Measurements from ENCODE around the gene PIEZO1. TPM values are rescaled to one million over a fixed set of nuclear protein-coding genes. Genes with fewer than 3 reads are reported as not detected.

Gene PIEZO1
- total and polyA plus RNA-seq, 2 donors (not counting 1 experiment from before 2014, with no cell fraction given) = 108 to 331 TPM

- peak overlapping the region; percentile 65 for H3K9ac ChIP-seq (ENCODE audit: low read length)
- POLR2A ChIA-PET = interaction anchor here (1.0 to 2.6 kb wide), 3 partner anchors 15 to 47 kb away, joined by 3 to 12 read pairs (median 6); no protein-coding TSS in a partner anchor
- peak overlapping the region in 1 of 2 donors; percentile 49 for H3K27ac ChIP-seq (ENCODE audit: low read length in 2 of 2)
- under 1% methylated on average over 29 of the region's 32 CpGs for WGBS (ENCODE audit: insufficient coverage)
- peak overlapping the region; percentile 54 for H2AFZ ChIP-seq (ENCODE audit: insufficient read depth, low read depth, low read length, poor library complexity, severe bottlenecking)
- H3K4me3 ChIP-seq (ENCODE audit: control extremely low read depth in 1 of 5, extremely low read depth in 1 of 5, insufficient read depth in 1 of 5, low read depth in 2 of 5, low read length in 4 of 5) = peak overlapping the region in 4 of 5 experiments; percentile 48 to 71 (median 64)
- peaks cover 16% of the 10 kb centered on the region for H3K79me2 ChIP-seq (ENCODE audit: control insufficient read depth, insufficient read depth, low read length)
- H3K4me1 Mint-ChIP-seq = peaks cover 47% of the 10 kb centered on the region
- H3K27me3 ChIP-seq (replicated peaks in 1 of 4; ENCODE audit: control extremely low read depth in 1 of 4, control insufficient read depth in 3 of 4, insufficient read depth in 4 of 4, low read length in 3 of 4) = no peaks in the 10 kb centered on the region
- intact Hi-C loops (cut with micrococcal nuclease) = loop anchor here (1.0 to 10.0 kb wide), 9 partner anchors 18 to 432 kb away; partner anchors contain the start of genes CDT1, IL17C, TRAPPC2L and ZC3H18
- H4K20me1 ChIP-seq (ENCODE audit: control insufficient read depth, insufficient read depth, low read length, poor library complexity, severe bottlenecking) = peaks cover 25% of the 10 kb centered on the region
- no peaks in the 10 kb centered on the region for H3K9me3 ChIP-seq (ENCODE audit: control extremely low read depth in 1 of 3, control insufficient read depth in 2 of 3, insufficient read depth in 1 of 3, low read length in 2 of 3)
- CTCF ChIA-PET = interaction anchor here (1.0 to 9.9 kb wide), 11 partner anchors 14 to 73 kb away, joined by 4 to 138 read pairs (median 6); partner anchors contain the start of gene APRT
- H3K36me3 ChIP-seq (replicated peaks in 1 of 2; ENCODE audit: control extremely low read depth in 1 of 2, control insufficient read depth in 1 of 2, extremely low read depth in 1 of 2, insufficient read depth in 2 of 2, low read length in 1 of 2) = no peaks in the 10 kb centered on the region
- H3K27ac Mint-ChIP-seq = no peak overlapping the region
- TF ChIP-seq EZH2 (IDR thresholded peaks at IDR 0.05; ENCODE audit: borderline replicate concordance, insufficient read depth, low read depth, low read length, poor library complexity, severe bottlenecking) = no peak
- TF ChIP-seq CTCF (IDR thresholded peaks at IDR 0.05) = no peak
- no peaks in the 10 kb centered on the region for H3K9me3 Mint-ChIP-seq (ENCODE audit: insufficient read depth)
- peak overlapping the region; percentile 95 for H3K4me2 ChIP-seq (replicated peaks; ENCODE audit: low read depth, low read length, poor library complexity, severe bottlenecking)
- no peaks in the 10 kb centered on the region for H3K27me3 Mint-ChIP-seq
- ATAC-seq (ENCODE audit: low read depth) (peak; percentile 14), DNase-seq (no peak)
- peaks cover 52 to 55% of the 10 kb centered on the region in 2 donors for H3K4me1 ChIP-seq (ENCODE audit: control insufficient read depth in 2 of 2, insufficient read depth in 2 of 2, low read length in 2 of 2)
- H3K4me3 Mint-ChIP-seq = peak overlapping the region; percentile 73
Observed at GRCh38 chr16:88784856-88785105, 239 bp downstream of the PIEZO1 start.

DNA sequence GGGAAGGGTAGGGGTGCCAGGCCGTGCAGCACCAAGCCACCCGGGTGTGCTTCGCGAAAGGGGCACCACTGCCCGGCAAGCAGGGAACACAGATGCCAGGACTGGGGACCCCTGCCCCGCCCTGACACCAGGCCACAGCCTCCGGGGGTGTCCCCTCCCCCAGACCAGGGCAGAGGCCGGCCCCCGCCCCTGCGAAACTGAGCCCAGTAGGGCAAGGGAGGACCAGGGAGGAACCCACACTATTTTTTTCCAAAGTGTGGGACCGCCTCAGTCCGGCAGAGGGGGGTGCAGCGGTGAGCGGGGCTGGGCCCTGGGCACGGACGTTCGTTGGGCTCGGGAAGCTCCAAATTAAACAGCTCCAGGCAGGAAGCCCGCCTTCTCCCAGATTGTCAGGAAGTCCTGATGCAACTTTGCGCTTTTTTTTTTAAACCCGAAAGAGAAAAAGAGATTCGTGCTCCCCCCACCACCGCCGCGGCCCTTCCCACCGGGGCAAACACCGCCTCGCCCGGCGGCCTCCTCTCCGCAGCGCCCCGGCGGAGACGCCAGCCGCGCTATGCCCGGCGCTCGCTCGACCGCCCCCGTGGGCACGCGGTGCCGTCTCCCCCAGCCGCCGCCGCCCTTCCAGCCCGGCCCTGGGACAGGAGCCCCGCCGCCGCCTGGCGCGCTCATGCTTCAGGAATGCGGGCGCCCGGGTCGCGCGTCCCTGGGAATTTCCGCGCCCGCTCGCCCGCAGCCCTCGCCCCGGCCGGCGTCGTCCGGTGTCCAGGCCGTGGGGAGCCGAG, 755 bp downstream of the PIEZO1 start:
- DNase-seq = peak; percentile 71
- Histone ChIP-seq H3K4me3 (ENCODE audit: control extremely low read depth in 1 of 5, extremely low read depth in 1 of 5, insufficient read depth in 1 of 5, low read depth in 2 of 5, low read length in 4 of 5) (peak overlapping the region in 4 of 5 experiments; percentile 48 to 71 (median 64)), H3K4me1 (ENCODE audit: control insufficient read depth in 2 of 2, insufficient read depth in 2 of 2, low read length in 2 of 2) (peaks cover 48 to 55% of the 10 kb centered on the region in 2 donors), H3K4me2 (replicated peaks; ENCODE audit: low read depth, low read length, poor library complexity, severe bottlenecking) (peak overlapping the region; percentile 95), H3K9ac (ENCODE audit: low read length) (peak overlapping the region; percentile 65), H3K79me2 (ENCODE audit: control insufficient read depth, insufficient read depth, low read length) (peaks cover 21% of the 10 kb centered on the region), H3K36me3 (replicated peaks in 1 of 2; ENCODE audit: control extremely low read depth in 1 of 2, control insufficient read depth in 1 of 2, extremely low read depth in 1 of 2, insufficient read depth in 2 of 2, low read length in 1 of 2) (no peaks in the 10 kb centered on the region), H3K27me3 (replicated peaks in 1 of 4; ENCODE audit: control extremely low read depth in 1 of 4, control insufficient read depth in 3 of 4, insufficient read depth in 4 of 4, low read length in 3 of 4) (no peaks in the 10 kb centered on the region), H2AFZ (ENCODE audit: insufficient read depth, low read depth, low read length, poor library complexity, severe bottlenecking) (peak overlapping the region; percentile 54), H4K20me1 (ENCODE audit: control insufficient read depth, insufficient read depth, low read length, poor library complexity, severe bottlenecking) (peaks cover 30% of the 10 kb centered on the region), H3K9me3 (ENCODE audit: control extremely low read depth in 1 of 3, control insufficient read depth in 2 of 3, insufficient read depth in 1 of 3, low read length in 2 of 3) (no peaks in the 10 kb centered on the region), H3K27ac (ENCODE audit: low read length in 2 of 2) (peak overlapping the region; percentile 26 to 77)
- Mint-ChIP-seq H3K9me3 (ENCODE audit: insufficient read depth) (no peaks in the 10 kb centered on the region), H3K27me3 (no peaks in the 10 kb centered on the region), H3K27ac (peak overlapping the region; percentile 84), H3K4me3 (peak overlapping the region; percentile 73), H3K4me1 (peaks cover 47% of the 10 kb centered on the region)
- ATAC-seq (ENCODE audit: low read depth) = peak; percentile 16
- WGBS (ENCODE audit: insufficient coverage) = under 1% methylated on average over 73 of the region's 74 CpGs
- intact Hi-C loops (cut with micrococcal nuclease) = loop anchor here (1.0 to 10.0 kb wide), 6 partner anchors 17 to 432 kb away; partner anchors contain the start of genes CDT1, IL17C, ZC3H18 and ZFPM1
- peak; percentile 63 for TF ChIP-seq CTCF (IDR thresholded peaks at IDR 0.05)
- TF ChIP-seq EZH2 (IDR thresholded peaks at IDR 0.05; ENCODE audit: borderline replicate concordance, insufficient read depth, low read depth, low read length, poor library complexity, severe bottlenecking) = no peak
- ChIA-PET POLR2A (interaction anchor here (0.6 to 2.6 kb wide), 6 partner anchors 14 to 125 kb away, joined by 3 to 12 read pairs (median 6); no protein-coding TSS in a partner anchor), CTCF (interaction anchor here (0.7 to 9.9 kb wide), 13 partner anchors 10 to 432 kb away, joined by 3 to 138 read pairs (median 5); partner anchors contain the start of gene APRT)

All from B cell (primary cell).